ENCODE results near the gene MYBPC1.

The MYBPC1 gene

GRCh38 chr12:101599311-101599710, 4.5 kb downstream of the MYBPC1 start:
- Histone ChIP-seq H3K27me3 (ENCODE audit: control insufficient read depth, insufficient read depth, low read length) (no peaks in the 10 kb centered on the region), H3K36me3 (ENCODE audit: control insufficient read depth, insufficient read depth, low read length) (no peaks in the 10 kb centered on the region), H3K4me3 (ENCODE audit: low read length) (no peak overlapping the region), H3K27ac (ENCODE audit: low read length) (no peak overlapping the region), H3K9me3 (ENCODE audit: control insufficient read depth, insufficient read depth, low read length) (no peaks in the 10 kb centered on the region), H3K4me1 (ENCODE audit: control insufficient read depth, insufficient read depth, low read length) (0 out of 2 replicates have a peak, but pooled peaks cover 1% of the 10 kb centered on the region)
- no CpG with 5 or more reads among the region's 1 CpG for WGBS (ENCODE audit: insufficient coverage, insufficient read length)
- no peak for DNase-seq (ENCODE audit: low read depth, low spot score)

GRCh38 chr12:101599771-101600484, 5.2 kb downstream of the MYBPC1 start:
- DNase-seq (ENCODE audit: low read depth, low spot score), result no peak
- no CpG with 5 or more reads among the region's 5 CpGs for WGBS (ENCODE audit: insufficient coverage, insufficient read length)

GRCh38 chr12:101604132-101604531, 9.4 kb downstream of the MYBPC1 start:
- DNase-seq (ENCODE audit: low read depth, low spot score), result no peak
- H3K27me3 ChIP-seq (ENCODE audit: control insufficient read depth, insufficient read depth, low read length), result no peaks in the 10 kb centered on the region
- H3K36me3 ChIP-seq (ENCODE audit: control insufficient read depth, insufficient read depth, low read length), result no peaks in the 10 kb centered on the region
- no peak overlapping the region for H3K27ac ChIP-seq (ENCODE audit: low read length)
- H3K4me1 ChIP-seq (ENCODE audit: control insufficient read depth, insufficient read depth, low read length), result no peaks in the 10 kb centered on the region
- no CpG with 5 or more reads among the region's 1 CpG for WGBS (ENCODE audit: insufficient coverage, insufficient read length)
- H3K4me3 ChIP-seq (ENCODE audit: low read length), result no peak overlapping the region
- no peaks in the 10 kb centered on the region for H3K9me3 ChIP-seq (ENCODE audit: control insufficient read depth, insufficient read depth, low read length)

More at GRCh38 chr12:101599771-101600484, 5.2 kb downstream of the MYBPC1 start:
- H3K36me3 ChIP-seq (ENCODE audit: control insufficient read depth, insufficient read depth, low read length), result no peaks in the 10 kb centered on the region
- H3K9me3 ChIP-seq (ENCODE audit: control insufficient read depth, insufficient read depth, low read length), result no peaks in the 10 kb centered on the region
- H3K4me1 ChIP-seq (ENCODE audit: control insufficient read depth, insufficient read depth, low read length), result no peaks in the 10 kb centered on the region
- H3K4me3 ChIP-seq (ENCODE audit: low read length), result no peak overlapping the region
- H3K27me3 ChIP-seq (ENCODE audit: control insufficient read depth, insufficient read depth, low read length), result no peaks in the 10 kb centered on the region
- H3K27ac ChIP-seq (ENCODE audit: low read length), result no peak overlapping the region

GRCh38 chr12:101607894-101608293, 13.1 kb downstream of the MYBPC1 start:
- H3K9me3 ChIP-seq (ENCODE audit: control insufficient read depth, insufficient read depth, low read length), result no peaks in the 10 kb centered on the region
- DNase-seq (ENCODE audit: low read depth, low spot score), result no peak
- H3K27ac ChIP-seq (ENCODE audit: low read length), result no peak overlapping the region
- no peak overlapping the region for H3K4me3 ChIP-seq (ENCODE audit: low read length)
- no peaks in the 10 kb centered on the region; the same call in 1 of the 2 replicates for H3K4me1 ChIP-seq (ENCODE audit: control insufficient read depth, insufficient read depth, low read length)
- H3K27me3 ChIP-seq (ENCODE audit: control insufficient read depth, insufficient read depth, low read length), result no peaks in the 10 kb centered on the region
- H3K36me3 ChIP-seq (ENCODE audit: control insufficient read depth, insufficient read depth, low read length), result no peaks in the 10 kb centered on the region
- WGBS (ENCODE audit: insufficient coverage, insufficient read length), result no CpG with 5 or more reads among the region's 2 CpGs

- H3K27ac ChIP-seq (ENCODE audit: low read length), result no peak overlapping the region
- no CpG with 5 or more reads among the region's 10 CpGs for WGBS (ENCODE audit: insufficient coverage, insufficient read length)
- no peaks in the 10 kb centered on the region; the same call in 1 of the 2 replicates for H3K4me1 ChIP-seq (ENCODE audit: control insufficient read depth, insufficient read depth, low read length)
- DNase-seq (ENCODE audit: low read depth, low spot score), result no peak
- H3K27me3 ChIP-seq (ENCODE audit: control insufficient read depth, insufficient read depth, low read length), result no peaks in the 10 kb centered on the region
- H3K9me3 ChIP-seq (ENCODE audit: control insufficient read depth, insufficient read depth, low read length), result no peaks in the 10 kb centered on the region
- no peak overlapping the region for H3K4me3 ChIP-seq (ENCODE audit: low read length)
- H3K36me3 ChIP-seq (ENCODE audit: control insufficient read depth, insufficient read depth, low read length), result no peaks in the 10 kb centered on the region
Observed at GRCh38 chr12:101608301-101609133, 13.7 kb downstream of the MYBPC1 start.

GRCh38 chr12:101609198-101609597, 14.4 kb downstream of the MYBPC1 start:
- no CpG with 5 or more reads among the region's 4 CpGs for WGBS (ENCODE audit: insufficient coverage, insufficient read length)
- no peaks in the 10 kb centered on the region; the same call in 1 of the 2 replicates for H3K4me1 ChIP-seq (ENCODE audit: control insufficient read depth, insufficient read depth, low read length)
- no peak overlapping the region for H3K4me3 ChIP-seq (ENCODE audit: low read length)
- no peaks in the 10 kb centered on the region for H3K9me3 ChIP-seq (ENCODE audit: control insufficient read depth, insufficient read depth, low read length)
- H3K27ac ChIP-seq (ENCODE audit: low read length), result no peak overlapping the region
- DNase-seq (ENCODE audit: low read depth, low spot score), result no peak
- H3K36me3 ChIP-seq (ENCODE audit: control insufficient read depth, insufficient read depth, low read length), result no peaks in the 10 kb centered on the region
- H3K27me3 ChIP-seq (ENCODE audit: control insufficient read depth, insufficient read depth, low read length), result no peaks in the 10 kb centered on the region

GRCh38 chr12:101612160-101612916, 17.6 kb downstream of the MYBPC1 start:
- H3K27ac ChIP-seq (ENCODE audit: low read length), result no peak overlapping the region
- H3K4me1 ChIP-seq (ENCODE audit: control insufficient read depth, insufficient read depth, low read length), result no peaks in the 10 kb centered on the region; the same call in 1 of the 2 replicates
- no CpG with 5 or more reads among the region's 7 CpGs for WGBS (ENCODE audit: insufficient coverage, insufficient read length)
- H3K27me3 ChIP-seq (ENCODE audit: control insufficient read depth, insufficient read depth, low read length), result no peaks in the 10 kb centered on the region
- H3K36me3 ChIP-seq (ENCODE audit: control insufficient read depth, insufficient read depth, low read length), result no peaks in the 10 kb centered on the region
- H3K4me3 ChIP-seq (ENCODE audit: low read length), result no peak overlapping the region
- DNase-seq (ENCODE audit: low read depth, low spot score), result no peak
- no peaks in the 10 kb centered on the region for H3K9me3 ChIP-seq (ENCODE audit: control insufficient read depth, insufficient read depth, low read length)

- WGBS (ENCODE audit: insufficient coverage, insufficient read length), result no CpG with 5 or more reads among the region's 4 CpGs
- H3K27me3 ChIP-seq (ENCODE audit: control insufficient read depth, insufficient read depth, low read length), result no peaks in the 10 kb centered on the region
- no peaks in the 10 kb centered on the region for H3K36me3 ChIP-seq (ENCODE audit: control insufficient read depth, insufficient read depth, low read length)
- no peak overlapping the region for H3K27ac ChIP-seq (ENCODE audit: low read length)
- no peak overlapping the region for H3K4me3 ChIP-seq (ENCODE audit: low read length)
- no peaks in the 10 kb centered on the region for H3K4me1 ChIP-seq (ENCODE audit: control insufficient read depth, insufficient read depth, low read length)
- no peaks in the 10 kb centered on the region for H3K9me3 ChIP-seq (ENCODE audit: control insufficient read depth, insufficient read depth, low read length)
- no peak for DNase-seq (ENCODE audit: low read depth, low spot score)
Observed at GRCh38 chr12:101616027-101616494, 21.3 kb downstream of the MYBPC1 start.

- Histone ChIP-seq H3K9me3 (ENCODE audit: control insufficient read depth, insufficient read depth, low read length) (no peaks in the 10 kb centered on the region), H3K4me3 (ENCODE audit: low read length) (no peak overlapping the region), H3K36me3 (ENCODE audit: control insufficient read depth, insufficient read depth, low read length) (no peaks in the 10 kb centered on the region), H3K27me3 (ENCODE audit: control insufficient read depth, insufficient read depth, low read length) (no peaks in the 10 kb centered on the region), H3K27ac (ENCODE audit: low read length) (no peak overlapping the region), H3K4me1 (ENCODE audit: control insufficient read depth, insufficient read depth, low read length) (no peaks in the 10 kb centered on the region)
- DNase-seq (ENCODE audit: low read depth, low spot score), result no peak
- WGBS (ENCODE audit: insufficient coverage, insufficient read length), result no CpG with 5 or more reads among the region's 2 CpGs
Observed at GRCh38 chr12:101619026-101619786, 24.4 kb downstream of the MYBPC1 start.
